Brain pericyte (primary cell): ENCODE data around the gene NGFR.

ENCODE experiments used
- DNase-seq: peaks from one replicate; pipeline ENCODE4 v3.0.0-alpha.2; 2012; ENCODE audit warnings: low read depth, low spot score

The NGFR gene

GRCh38 chr17:49494986-49495841 is at the start of gene NGFR:
NGFR (plus strand) TSS chr17:49495293; CDS start chr17:49495418, 125 bp downstream.
- no peak for DNase-seq

- DNase-seq, result no peak
These were observed 49.5 kb upstream of the NGFR start for GRCh38 chr17:49445591-49445990.

DNA sequence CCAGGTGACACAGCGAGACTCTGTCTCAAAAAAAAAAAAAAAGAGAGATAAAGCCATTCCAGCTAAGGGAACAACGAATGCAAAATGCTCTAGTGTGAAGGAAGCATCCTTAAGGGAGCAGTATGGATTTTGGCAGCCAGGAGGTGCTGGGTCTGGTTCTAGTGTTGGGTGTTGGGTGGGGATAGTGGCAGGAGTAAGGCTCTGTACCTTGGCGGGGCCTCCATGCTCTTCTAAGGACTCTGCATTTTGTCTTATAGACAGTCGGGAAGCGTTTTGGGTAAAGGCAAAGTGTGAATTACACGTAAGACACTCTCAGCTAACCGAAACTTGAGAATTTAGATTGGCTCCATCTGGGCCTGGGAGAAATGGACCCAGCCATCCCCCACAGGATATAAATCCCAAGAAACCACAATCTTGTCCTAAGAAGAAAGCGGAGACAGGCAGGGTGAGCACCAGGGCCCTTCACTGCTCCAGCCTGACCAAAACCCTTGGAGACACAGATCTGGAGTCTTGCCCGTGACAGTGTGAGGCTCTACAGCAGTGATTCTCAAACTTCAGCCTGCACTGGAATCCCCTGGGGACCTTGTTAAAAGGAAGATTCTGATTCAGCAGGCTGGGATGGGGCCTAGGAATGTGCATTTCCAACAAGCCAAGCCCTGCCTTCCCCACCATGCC is 47.3 kb upstream of the NGFR start:
- DNase-seq, result no peak

GRCh38 chr17:49450181-49450580 is 44.9 kb upstream of the NGFR start:
- no peak for DNase-seq

GRCh38 chr17:49450735-49451134 is 44.4 kb upstream of the NGFR start:
- DNase-seq, result no peak

- DNase-seq, result no peak
These were observed 42.9 kb upstream of the NGFR start for GRCh38 chr17:49452201-49452600.

- DNase-seq, result no peak
These were observed 42.4 kb upstream of the NGFR start for GRCh38 chr17:49452661-49453060.

GRCh38 chr17:49454050-49454449 is 41.0 kb upstream of the NGFR start:
- no peak for DNase-seq

GRCh38 chr17:49455272-49455861 is 39.7 kb upstream of the NGFR start:
- no peak for DNase-seq

DNA sequence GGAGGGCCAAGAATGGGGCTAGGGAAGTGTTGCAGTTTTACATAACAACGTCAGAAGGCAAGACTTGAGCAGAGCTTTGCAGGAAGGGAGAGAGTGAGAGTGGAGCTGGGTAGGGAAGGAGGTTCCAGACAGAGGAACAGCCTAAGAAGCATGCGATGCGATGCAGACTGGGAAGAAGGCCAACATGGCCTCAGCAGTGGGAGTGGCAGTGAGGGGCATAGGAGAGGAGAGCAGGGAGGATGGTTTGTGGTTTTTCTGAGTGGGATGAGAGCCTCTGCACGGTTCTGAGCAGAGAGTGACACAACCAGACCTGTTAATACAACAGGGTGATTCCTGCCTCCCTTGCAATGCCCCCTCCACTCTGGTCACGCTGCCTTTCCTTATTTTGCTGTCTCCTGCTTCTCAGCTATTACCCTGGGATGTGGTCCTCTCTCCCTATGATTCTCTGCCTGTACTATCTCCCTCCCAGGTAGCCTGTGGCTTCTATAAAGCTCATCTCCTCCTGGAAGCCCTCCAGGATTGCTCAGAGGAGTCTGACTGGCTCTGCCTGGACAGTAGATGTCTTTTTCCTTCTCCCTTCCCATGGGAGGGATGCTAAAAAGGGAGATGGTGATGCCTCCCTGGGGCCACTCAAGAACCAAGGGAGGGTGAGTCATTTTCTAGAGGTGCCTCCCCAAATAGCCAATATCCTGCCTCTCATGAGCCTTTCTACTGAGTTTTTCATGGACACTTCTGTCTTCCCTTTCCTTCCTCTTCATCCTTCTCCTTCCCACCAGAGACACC is 38.7 kb upstream of the NGFR start:
- DNase-seq, result no peak

DNA sequence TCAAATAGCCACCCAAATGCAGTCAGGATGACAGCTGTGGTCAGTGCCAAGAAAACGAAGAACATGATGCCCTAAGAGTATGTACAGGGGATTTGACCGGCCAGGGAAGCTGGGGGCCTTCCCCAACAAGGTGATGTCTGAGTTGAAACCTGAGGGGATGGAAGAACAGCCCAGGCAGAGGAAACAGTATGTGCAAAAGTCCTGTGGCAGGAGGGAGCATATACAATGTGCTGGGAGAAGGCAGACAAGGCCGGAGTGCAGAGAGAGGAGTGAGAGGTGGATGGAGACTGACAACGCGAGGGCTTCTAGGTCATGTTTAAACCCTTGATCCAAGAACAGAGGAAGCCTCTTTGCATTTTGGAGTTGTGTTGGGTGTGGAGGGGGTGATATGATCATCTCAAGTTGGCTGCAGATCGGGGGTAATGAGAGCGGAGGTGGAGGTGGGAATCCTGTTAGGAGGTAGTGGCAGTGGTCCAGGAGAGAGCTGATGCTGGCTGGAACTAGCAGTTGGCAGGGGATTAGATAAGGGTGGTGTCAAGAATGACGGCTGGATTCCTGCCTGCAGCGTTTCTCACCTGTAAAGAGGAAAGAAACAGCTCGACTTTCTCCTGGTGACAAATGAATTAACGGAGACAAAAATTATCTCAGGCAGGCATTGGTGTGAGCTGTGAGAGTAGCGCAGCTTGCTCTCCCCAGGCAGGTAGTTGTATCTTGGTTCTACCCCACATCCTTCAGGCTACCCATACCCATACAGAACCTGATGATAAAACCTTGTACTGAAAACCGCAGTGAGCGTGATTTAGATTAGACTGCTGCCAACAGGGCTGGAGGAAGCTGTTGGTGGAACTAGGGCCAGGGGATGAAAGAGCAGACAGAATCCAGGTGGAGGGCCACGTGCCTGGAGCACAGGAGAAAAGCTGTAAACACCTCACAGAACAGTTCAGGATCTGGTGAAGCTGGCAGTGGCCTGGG is 37.2 kb upstream of the NGFR start:
- DNase-seq, result no peak

DNA sequence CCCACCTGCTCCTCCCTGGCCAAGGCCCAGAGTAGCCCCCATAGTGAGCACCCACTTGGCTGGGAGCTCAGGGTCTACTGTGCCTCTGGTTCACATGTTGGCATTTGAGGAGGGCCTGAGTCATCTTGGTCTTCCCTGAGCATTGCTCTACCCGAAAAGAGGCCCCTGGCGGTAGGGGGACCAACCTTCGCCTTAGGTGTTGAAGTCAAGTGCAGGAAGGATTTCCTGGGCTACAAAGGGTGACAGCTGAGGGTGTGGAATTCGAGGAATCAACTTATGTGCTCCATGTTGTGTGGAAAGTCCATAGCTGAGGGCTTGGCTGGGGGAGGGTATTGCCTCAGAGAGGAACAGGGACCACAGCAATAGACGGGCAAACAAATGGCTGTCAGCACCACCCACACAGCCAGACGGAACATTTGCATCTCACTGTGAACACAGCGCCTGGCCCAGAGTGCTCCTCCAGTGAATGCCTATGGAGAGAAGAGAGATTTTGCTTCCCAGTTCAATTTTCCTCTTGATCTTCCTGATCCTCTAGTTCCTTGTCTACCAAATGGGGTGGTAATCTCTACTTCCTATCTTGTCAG is 35.6 kb upstream of the NGFR start:
- no peak for DNase-seq

- no peak for DNase-seq
These were observed 34.7 kb upstream of the NGFR start for GRCh38 chr17:49460401-49460800.

- DNase-seq, result no peak
These were observed 33.5 kb upstream of the NGFR start for GRCh38 chr17:49461580-49461979.

DNA sequence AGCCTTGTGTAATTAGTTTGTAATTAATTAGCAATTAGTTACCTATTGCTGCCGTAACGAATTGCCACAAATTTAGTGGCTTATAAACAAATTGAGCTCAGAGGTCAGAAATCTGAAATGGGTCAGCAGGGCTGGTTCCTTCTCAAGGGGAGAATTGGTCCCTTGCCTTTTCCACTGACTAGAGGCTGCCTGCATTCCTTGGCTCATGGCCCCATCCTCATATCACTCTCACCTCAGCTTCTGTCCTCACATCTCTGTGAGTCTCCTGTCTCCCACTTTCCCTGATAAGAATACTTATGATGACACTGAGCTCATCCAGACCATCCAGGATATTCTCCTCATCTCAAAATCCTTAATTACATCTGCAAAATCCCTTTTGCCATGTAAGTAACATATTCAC is 31.0 kb upstream of the NGFR start:
- DNase-seq, result no peak

DNA sequence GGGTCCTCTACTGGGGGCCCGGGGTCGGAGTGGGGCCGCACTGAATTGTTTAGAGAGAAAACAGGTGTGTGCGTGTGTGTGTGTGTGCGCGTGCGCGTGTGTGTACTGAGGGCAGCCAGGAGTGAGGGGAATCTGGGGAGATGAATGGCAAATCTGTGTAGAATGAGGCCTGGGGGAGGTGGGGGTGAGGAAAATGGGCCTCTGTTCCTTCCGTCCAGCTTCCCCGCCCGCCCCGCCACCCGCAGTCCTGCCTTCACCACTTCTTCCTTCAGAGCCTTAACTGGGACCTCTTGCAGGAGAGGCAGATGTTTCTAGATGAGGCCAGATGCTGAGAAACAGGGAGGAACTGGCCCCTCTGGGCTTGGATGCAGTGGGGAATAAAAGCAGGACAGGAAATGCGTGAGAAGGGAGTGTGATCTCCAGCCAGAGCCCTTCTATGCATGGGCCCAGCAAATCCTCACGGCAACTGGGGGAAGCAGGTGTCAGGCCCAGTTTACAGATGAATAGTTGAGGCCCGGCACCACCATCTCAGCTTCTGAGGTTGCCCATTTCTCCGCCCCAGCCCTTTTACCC is 29.7 kb upstream of the NGFR start:
- no peak for DNase-seq

DNA sequence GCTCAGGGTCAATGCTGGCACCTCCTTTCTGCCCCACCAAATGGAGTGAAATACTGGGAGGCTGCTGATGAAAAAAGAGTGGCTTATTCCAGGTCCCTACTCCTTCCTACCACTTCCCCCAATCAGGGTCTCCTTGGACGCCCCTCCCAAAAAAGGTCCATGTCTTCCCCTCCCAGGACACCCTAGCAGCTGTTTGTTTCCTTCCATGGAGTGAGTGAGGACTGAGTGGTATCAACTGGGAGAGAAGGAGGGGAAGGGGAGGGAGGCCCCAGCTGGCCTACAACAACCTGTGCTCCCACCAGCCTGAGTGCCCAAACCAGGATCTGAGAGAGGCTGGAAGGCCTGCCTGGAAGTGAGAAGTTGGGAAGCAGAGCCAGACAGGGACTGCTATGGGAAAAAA is 28.7 kb upstream of the NGFR start:
- no peak for DNase-seq

GRCh38 chr17:49467175-49467574 is 27.9 kb upstream of the NGFR start:
- DNase-seq, result no peak

- DNase-seq, result no peak
These were observed 26.2 kb upstream of the NGFR start for GRCh38 chr17:49468811-49469385.
